ENCODE measurements around the gene PRDM16.

The PRDM16 gene

DNA sequence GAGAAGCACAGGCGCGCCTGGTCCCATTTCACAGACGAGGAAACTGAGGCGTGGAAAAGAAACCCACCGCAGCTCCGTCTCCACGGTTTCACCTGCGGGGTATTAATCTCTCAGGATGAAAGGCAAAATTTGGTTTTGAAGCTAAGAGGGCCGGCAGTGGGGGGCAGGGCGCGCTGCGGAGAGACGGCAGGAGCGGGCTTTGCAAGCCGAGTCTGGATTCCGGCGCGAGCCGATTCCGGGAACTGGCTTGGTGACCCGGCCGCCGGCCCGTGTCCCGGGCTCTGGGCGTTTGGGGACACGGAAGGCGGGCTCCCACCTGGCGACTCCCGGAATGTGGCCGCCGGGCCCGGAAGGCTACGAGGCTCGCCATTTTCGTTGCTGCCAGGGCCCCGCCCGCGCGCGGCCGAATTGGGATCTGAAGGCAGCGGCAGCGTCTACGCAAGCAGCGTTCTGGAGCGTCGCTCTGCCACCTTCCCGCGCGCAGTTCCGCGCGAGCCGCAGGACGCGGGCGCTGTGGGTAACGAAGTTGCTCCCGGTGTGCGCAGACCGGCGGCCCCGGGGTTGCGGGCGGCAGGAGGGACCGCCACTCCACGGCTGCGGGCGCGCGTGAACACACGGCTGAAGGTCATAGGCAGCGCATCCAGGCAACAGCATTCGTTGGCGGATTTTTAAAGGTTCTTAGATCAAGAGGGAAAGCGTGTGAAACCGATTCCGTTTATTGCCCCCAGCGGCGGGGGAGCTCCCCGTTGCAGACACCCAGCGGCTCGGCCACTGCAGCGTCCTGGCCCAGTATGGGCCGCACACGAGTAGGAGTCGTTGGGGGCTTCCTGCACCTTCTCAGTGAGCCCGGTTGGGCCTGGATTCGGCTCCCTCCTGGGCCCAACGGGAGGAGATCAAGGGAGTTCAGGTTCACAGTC lies 5.4 kb upstream of the PRDM16 start:
- no peak overlapping the region for H3K9ac ChIP-seq (ENCODE audit: low read depth in 1 of 2, low read length in 2 of 2)
- no peaks in the 10 kb centered on the region for H3K4me1 ChIP-seq (ENCODE audit: control insufficient read depth in 2 of 2, insufficient read depth in 2 of 2, low read length in 2 of 2)
- H3K27ac ChIP-seq (ENCODE audit: low read depth in 2 of 2, low read length in 2 of 2), result no peak overlapping the region
- H3K4me3 ChIP-seq (ENCODE audit: low read length in 2 of 2), result no peak overlapping the region
- H3K27me3 ChIP-seq (ENCODE audit: control insufficient read depth in 2 of 2, insufficient read depth in 2 of 2, low read length in 2 of 2), result peaks cover 31 to 54% of the 10 kb centered on the region in 2 donors
- no peaks in the 10 kb centered on the region for H3K36me3 ChIP-seq (ENCODE audit: control insufficient read depth in 2 of 2, insufficient read depth in 2 of 2, low read length in 2 of 2)
- no peaks in the 10 kb centered on the region for H3K9me3 ChIP-seq (ENCODE audit: control insufficient read depth in 2 of 2, low read length in 2 of 2)

DNA sequence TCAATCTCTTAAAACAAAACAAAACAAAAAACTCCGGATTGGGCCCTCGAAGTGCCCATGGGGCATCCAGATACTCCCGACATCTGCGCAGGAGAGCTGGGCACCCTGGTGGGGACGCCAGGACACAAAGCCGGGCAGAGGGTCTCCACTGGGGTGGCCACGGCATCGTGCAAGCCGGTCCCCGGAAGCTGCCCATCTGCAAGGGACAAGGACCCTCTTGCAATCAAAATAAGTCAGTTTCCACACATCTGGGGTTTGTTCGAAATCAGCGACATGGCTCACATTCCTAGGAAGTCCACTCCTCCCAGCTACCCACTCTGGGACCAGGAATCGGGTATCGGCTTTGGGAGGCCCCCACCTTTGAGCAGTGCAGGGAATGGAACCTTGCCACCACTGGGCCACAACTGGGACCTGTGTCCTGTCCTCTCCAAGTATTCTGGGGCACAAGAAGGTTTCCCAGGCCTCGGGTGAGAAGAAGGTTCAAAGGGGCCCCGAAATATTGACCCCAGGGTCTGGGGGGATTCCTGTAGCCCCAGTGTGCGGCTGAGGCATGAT lies 4.6 kb upstream of the PRDM16 start:
- H3K4me3 ChIP-seq (ENCODE audit: low read length in 2 of 2), result no peak overlapping the region
- H3K9ac ChIP-seq (ENCODE audit: low read depth in 1 of 2, low read length in 2 of 2), result no peak overlapping the region
- H3K36me3 ChIP-seq (ENCODE audit: control insufficient read depth in 2 of 2, insufficient read depth in 2 of 2, low read length in 2 of 2), result no peaks in the 10 kb centered on the region
- no peak overlapping the region for H3K27ac ChIP-seq (ENCODE audit: low read depth in 2 of 2, low read length in 2 of 2)
- no peaks in the 10 kb centered on the region for H3K9me3 ChIP-seq (ENCODE audit: control insufficient read depth in 2 of 2, low read length in 2 of 2)
- no peaks in the 10 kb centered on the region for H3K4me1 ChIP-seq (ENCODE audit: control insufficient read depth in 2 of 2, insufficient read depth in 2 of 2, low read length in 2 of 2)
- H3K27me3 ChIP-seq (ENCODE audit: control insufficient read depth in 2 of 2, insufficient read depth in 2 of 2, low read length in 2 of 2), result peaks cover 31 to 50% of the 10 kb centered on the region in 2 donors

DNA sequence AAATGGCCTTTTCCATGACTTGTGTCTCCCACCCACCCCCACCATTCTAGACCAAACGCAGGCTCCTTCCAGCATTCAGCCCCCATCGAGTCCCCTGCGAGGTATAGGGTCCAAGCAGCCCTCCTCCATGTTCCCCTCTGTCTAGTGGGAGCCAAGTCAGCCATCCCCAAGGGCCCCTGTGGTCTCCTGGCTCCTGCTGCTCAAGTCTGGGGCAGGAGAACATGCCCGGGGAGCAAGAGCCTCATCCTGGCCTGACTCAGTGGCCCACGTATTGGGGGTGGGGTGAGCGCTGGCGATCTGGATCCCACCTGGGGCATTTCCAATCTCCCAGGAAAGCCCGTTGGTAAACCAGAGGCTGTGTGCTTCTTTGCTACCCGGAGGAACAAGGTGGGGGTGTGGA lies 4.1 kb upstream of the PRDM16 start:
- no peaks in the 10 kb centered on the region for H3K9me3 ChIP-seq (ENCODE audit: control insufficient read depth in 2 of 2, low read length in 2 of 2)
- H3K36me3 ChIP-seq (ENCODE audit: control insufficient read depth in 2 of 2, insufficient read depth in 2 of 2, low read length in 2 of 2), result no peaks in the 10 kb centered on the region
- H3K27ac ChIP-seq (ENCODE audit: low read depth in 2 of 2, low read length in 2 of 2), result no peak overlapping the region
- no peaks in the 10 kb centered on the region for H3K4me1 ChIP-seq (ENCODE audit: control insufficient read depth in 2 of 2, insufficient read depth in 2 of 2, low read length in 2 of 2)
- no peak overlapping the region for H3K9ac ChIP-seq (ENCODE audit: low read depth in 1 of 2, low read length in 2 of 2)
- H3K27me3 ChIP-seq (ENCODE audit: control insufficient read depth in 2 of 2, insufficient read depth in 2 of 2, low read length in 2 of 2), result peaks cover 31 to 50% of the 10 kb centered on the region in 2 donors
- H3K4me3 ChIP-seq (ENCODE audit: low read length in 2 of 2), result no peak overlapping the region

DNA sequence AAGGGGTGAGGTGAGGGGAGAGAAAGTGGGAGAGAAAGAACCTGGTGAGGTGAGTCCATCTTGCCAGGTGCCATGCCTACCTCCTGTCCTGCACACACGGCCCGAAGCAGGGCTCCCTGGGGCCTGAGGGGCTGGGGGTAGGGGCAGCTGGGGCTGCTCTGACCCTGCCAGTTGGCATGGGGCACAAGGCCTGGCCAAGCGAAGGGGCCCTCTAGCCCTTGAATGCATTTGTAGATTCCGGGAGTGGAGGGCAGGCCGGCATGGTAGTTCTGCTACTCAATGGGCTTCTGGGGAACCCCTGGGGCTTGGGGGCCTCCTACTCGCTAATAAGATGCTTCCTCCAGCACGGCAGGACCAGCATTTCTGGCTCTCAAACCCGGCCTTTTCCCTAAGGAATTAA lies 3.6 kb upstream of the PRDM16 start:
- Histone ChIP-seq H3K27me3 (ENCODE audit: control insufficient read depth in 2 of 2, insufficient read depth in 2 of 2, low read length in 2 of 2) (peaks cover 29 to 49% of the 10 kb centered on the region in 2 donors), H3K4me1 (ENCODE audit: control insufficient read depth in 2 of 2, insufficient read depth in 2 of 2, low read length in 2 of 2) (no peaks in the 10 kb centered on the region), H3K27ac (ENCODE audit: low read depth in 2 of 2, low read length in 2 of 2) (no peak overlapping the region), H3K4me3 (ENCODE audit: low read length in 2 of 2) (no peak overlapping the region), H3K9me3 (ENCODE audit: control insufficient read depth in 2 of 2, low read length in 2 of 2) (no peaks in the 10 kb centered on the region), H3K36me3 (ENCODE audit: control insufficient read depth in 2 of 2, insufficient read depth in 2 of 2, low read length in 2 of 2) (no peaks in the 10 kb centered on the region), H3K9ac (ENCODE audit: low read depth in 1 of 2, low read length in 2 of 2) (no peak overlapping the region)

DNA sequence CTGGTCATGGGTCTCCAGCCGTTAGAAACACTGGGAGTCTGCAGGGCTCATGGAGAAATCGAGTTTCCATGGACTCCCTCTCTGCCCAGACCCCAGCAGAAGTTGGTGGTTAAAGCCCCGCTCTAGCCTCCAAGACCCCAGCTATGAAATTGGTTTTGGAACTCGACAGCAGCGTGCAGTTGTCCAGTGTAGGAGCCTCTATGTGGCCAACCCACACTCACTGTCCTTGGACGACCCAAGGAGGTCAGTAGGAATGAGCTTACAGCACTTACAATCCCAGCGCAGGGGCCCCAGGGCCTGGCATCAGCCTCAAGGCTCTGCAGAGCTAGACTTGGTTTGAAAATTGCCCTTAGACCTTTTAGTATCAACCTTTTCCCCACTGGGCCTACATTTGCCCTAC lies 3.2 kb upstream of the PRDM16 start:
- Histone ChIP-seq H3K9ac (ENCODE audit: low read depth in 1 of 2, low read length in 2 of 2) (no peak overlapping the region), H3K27ac (ENCODE audit: low read depth in 2 of 2, low read length in 2 of 2) (no peak overlapping the region), H3K4me1 (ENCODE audit: control insufficient read depth in 2 of 2, insufficient read depth in 2 of 2, low read length in 2 of 2) (no peaks in the 10 kb centered on the region), H3K9me3 (ENCODE audit: control insufficient read depth in 2 of 2, low read length in 2 of 2) (no peaks in the 10 kb centered on the region), H3K36me3 (ENCODE audit: control insufficient read depth in 2 of 2, insufficient read depth in 2 of 2, low read length in 2 of 2) (no peaks in the 10 kb centered on the region), H3K27me3 (ENCODE audit: control insufficient read depth in 2 of 2, insufficient read depth in 2 of 2, low read length in 2 of 2) (peaks cover 29 to 47% of the 10 kb centered on the region in 2 donors), H3K4me3 (ENCODE audit: low read length in 2 of 2) (no peak overlapping the region)

DNA sequence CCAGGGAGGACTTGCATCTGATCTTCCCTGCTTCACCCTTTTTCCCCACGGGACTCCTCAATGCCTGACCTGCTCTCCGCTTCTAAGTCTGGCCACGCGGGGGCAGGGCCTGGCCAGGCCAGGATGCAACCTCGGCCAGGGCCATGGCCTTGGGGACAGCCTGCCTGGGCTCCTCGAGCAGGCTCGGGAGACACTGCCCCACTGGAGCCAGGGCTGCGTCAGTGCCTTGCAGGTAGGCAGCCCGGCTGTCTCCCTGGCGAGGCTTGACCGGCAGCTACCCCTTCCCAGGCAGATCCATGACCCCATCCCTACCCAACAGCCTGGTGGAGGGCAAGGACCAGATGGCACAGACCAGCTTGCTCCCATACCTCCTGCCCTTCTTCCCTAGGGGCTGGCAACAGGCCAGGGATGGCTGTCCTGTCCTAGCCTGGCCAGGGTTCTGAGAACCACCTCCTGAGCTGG lies 2.7 kb upstream of the PRDM16 start:
- Histone ChIP-seq H3K4me1 (ENCODE audit: control insufficient read depth in 2 of 2, insufficient read depth in 2 of 2, low read length in 2 of 2) (no peaks in the 10 kb centered on the region), H3K27me3 (ENCODE audit: control insufficient read depth in 2 of 2, insufficient read depth in 2 of 2, low read length in 2 of 2) (peaks cover 29 to 47% of the 10 kb centered on the region in 2 donors), H3K9ac (ENCODE audit: low read depth in 1 of 2, low read length in 2 of 2) (no peak overlapping the region), H3K4me3 (ENCODE audit: low read length in 2 of 2) (no peak overlapping the region), H3K36me3 (ENCODE audit: control insufficient read depth in 2 of 2, insufficient read depth in 2 of 2, low read length in 2 of 2) (no peaks in the 10 kb centered on the region), H3K9me3 (ENCODE audit: control insufficient read depth in 2 of 2, low read length in 2 of 2) (no peaks in the 10 kb centered on the region), H3K27ac (ENCODE audit: low read depth in 2 of 2, low read length in 2 of 2) (no peak overlapping the region)

DNA sequence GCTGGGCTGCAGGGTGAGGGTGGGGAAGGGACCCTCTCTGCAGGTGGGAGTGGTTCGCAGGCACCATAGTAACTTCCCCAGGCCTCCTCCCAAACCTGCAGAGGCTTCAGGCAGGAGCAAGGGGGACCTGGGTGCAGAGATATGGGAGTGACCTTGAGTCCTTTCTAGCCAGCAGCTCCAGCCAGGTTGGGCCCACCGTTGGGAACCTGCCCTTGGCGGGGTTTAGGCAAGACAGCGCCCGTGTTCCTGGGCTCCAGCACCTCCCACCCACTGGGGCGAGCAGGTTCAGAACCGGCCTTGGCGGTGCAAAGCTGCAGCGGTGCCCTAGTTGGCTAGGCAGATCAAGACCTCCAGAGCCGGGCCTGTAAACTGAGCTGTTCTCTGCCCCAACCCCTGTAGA lies 2.2 kb upstream of the PRDM16 start:
- Histone ChIP-seq H3K9ac (ENCODE audit: low read depth in 1 of 2, low read length in 2 of 2) (no peak overlapping the region), H3K4me1 (ENCODE audit: control insufficient read depth in 2 of 2, insufficient read depth in 2 of 2, low read length in 2 of 2) (no peaks in the 10 kb centered on the region), H3K36me3 (ENCODE audit: control insufficient read depth in 2 of 2, insufficient read depth in 2 of 2, low read length in 2 of 2) (no peaks in the 10 kb centered on the region), H3K27me3 (ENCODE audit: control insufficient read depth in 2 of 2, insufficient read depth in 2 of 2, low read length in 2 of 2) (peaks cover 34 to 47% of the 10 kb centered on the region in 2 donors), H3K9me3 (ENCODE audit: control insufficient read depth in 2 of 2, low read length in 2 of 2) (no peaks in the 10 kb centered on the region), H3K4me3 (ENCODE audit: low read length in 2 of 2) (no peak overlapping the region), H3K27ac (ENCODE audit: low read depth in 2 of 2, low read length in 2 of 2) (no peak overlapping the region)

DNA sequence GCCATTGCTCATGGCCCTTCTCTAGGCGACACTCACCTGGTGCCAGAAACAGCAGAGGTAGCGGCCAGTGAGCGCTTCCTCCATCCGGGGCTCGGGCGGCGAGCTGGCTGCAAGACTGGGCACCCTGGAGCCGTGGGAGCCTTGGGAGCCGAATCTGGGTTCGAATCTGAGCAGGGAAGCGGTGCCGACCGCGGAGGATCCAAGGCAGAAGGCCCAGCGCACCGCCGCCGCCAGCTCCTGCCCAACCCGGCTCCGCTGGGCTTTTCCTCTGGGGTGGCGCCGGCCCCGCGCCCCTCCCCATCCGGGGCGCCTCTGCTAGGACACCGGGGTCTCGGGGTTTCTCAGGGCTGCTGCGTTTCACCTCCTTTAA lies 1.7 kb upstream of the PRDM16 start:
- Histone ChIP-seq H3K36me3 (ENCODE audit: control insufficient read depth in 2 of 2, insufficient read depth in 2 of 2, low read length in 2 of 2) (no peaks in the 10 kb centered on the region), H3K27ac (ENCODE audit: low read depth in 2 of 2, low read length in 2 of 2) (no peak overlapping the region), H3K4me3 (ENCODE audit: low read length in 2 of 2) (no peak overlapping the region), H3K4me1 (ENCODE audit: control insufficient read depth in 2 of 2, insufficient read depth in 2 of 2, low read length in 2 of 2) (no peaks in the 10 kb centered on the region), H3K9ac (ENCODE audit: low read depth in 1 of 2, low read length in 2 of 2) (no peak overlapping the region), H3K27me3 (ENCODE audit: control insufficient read depth in 2 of 2, insufficient read depth in 2 of 2, low read length in 2 of 2) (peaks cover 36 to 43% of the 10 kb centered on the region in 2 donors), H3K9me3 (ENCODE audit: control insufficient read depth in 2 of 2, low read length in 2 of 2) (no peaks in the 10 kb centered on the region)

DNA sequence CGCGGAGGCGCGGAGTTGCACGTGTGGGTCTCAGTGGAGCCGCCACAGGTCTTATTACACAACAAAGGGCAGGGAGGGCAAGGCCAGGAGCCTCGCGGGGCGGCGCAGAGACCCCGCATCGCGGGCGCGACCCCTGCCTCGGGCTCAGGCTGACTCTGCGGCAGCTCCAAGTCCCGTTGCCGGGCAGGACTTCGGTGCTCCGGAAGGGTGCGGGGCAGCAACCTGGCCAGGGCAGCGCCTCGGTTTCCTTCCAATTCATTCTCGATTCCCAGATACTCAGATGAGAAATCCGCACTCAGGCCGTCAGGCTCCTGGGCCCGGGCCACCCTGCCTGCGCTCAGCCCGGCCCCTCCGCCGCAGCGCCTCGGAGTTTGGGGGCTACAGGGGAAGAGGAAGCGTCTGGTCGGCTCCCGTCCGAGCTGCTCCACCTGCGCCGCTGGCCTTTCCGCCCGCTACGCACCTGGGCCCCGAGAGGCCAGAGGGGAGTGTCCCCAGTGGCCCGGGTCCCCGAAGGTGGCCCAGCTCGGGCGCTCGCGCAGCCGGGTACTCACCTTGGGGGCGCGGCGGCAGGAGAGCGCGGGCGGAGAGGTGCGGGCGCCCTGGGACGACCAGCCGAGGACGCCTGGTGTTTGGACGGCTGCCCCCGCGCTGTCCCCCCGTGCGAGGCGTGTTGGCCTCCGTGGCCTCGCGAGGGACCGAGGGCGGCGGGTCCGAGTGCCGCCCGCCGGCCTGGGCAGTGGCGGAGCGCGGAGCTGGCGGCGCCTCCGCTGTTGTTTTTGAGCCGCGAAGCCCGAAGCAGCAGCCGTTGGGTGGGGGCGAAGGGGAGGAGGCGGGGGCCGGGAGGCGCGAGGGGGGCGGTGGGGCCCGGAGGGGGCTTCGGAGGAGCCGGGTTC lies 1.1 kb upstream of the PRDM16 start:
- no peak overlapping the region for H3K9ac ChIP-seq (ENCODE audit: low read depth in 1 of 2, low read length in 2 of 2)
- H3K27me3 ChIP-seq (ENCODE audit: control insufficient read depth in 2 of 2, insufficient read depth in 2 of 2, low read length in 2 of 2), result peaks cover 40 to 41% of the 10 kb centered on the region in 2 donors

More for the DNA sequence above, 1.1 kb upstream of the PRDM16 start:
- no peaks in the 10 kb centered on the region for H3K36me3 ChIP-seq (ENCODE audit: control insufficient read depth in 2 of 2, insufficient read depth in 2 of 2, low read length in 2 of 2)
- H3K4me3 ChIP-seq (ENCODE audit: low read length in 2 of 2), result no peak overlapping the region
- no peak overlapping the region for H3K27ac ChIP-seq (ENCODE audit: low read depth in 2 of 2, low read length in 2 of 2)
- no peaks in the 10 kb centered on the region for H3K9me3 ChIP-seq (ENCODE audit: control insufficient read depth in 2 of 2, low read length in 2 of 2)
- H3K4me1 ChIP-seq (ENCODE audit: control insufficient read depth in 2 of 2, insufficient read depth in 2 of 2, low read length in 2 of 2), result no peaks in the 10 kb centered on the region

Measured in mucosa of rectum (tissue), 2 donors.